CD14-positive monocyte (primary cell): Measurements from ENCODE around the gene AGAP1. TPM values are rescaled to one million over a fixed set of nuclear protein-coding genes. Genes with fewer than 3 reads are reported as not detected.

Experiments used
- DNase-seq, 3 donors: peaks; one replicate each; pipeline ENCODE4 v3.0.0-alpha.2; 2011 to 2022
- H2AFZ ChIP-seq: 2 replicates; pipeline ENCODE4 v1.6.0; 2012; ENCODE audit warnings: mild to moderate bottlenecking, low read depth, low read length, inconsistent platforms; ENCODE audit not compliant: insufficient read depth, poor library complexity, severe bottlenecking
- H3K27ac ChIP-seq, 2 donors: 1 replicate in 1 of 2; 2 replicates in 1 of 2; pipeline ENCODE4 v1.5.1; 2012 to 2013; ENCODE audit warnings: low read length in 2 of 2, control low read depth in 1 of 2, inconsistent platforms in 1 of 2, low read depth in 1 of 2, mild to moderate bottlenecking in 1 of 2
- H3K27me3 ChIP-seq, 2 donors: one replicate each; pipeline versions ENCODE4 v1.6.0 to v1.6.1; 2011 to 2013; ENCODE audit warnings: low read length in 2 of 2; ENCODE audit not compliant: control insufficient read depth in 2 of 2, insufficient read depth in 2 of 2
- H3K36me3 ChIP-seq, 2 donors: replicated peaks in 1 of 2; 1 replicate in 1 of 2; 2 replicates in 1 of 2; pipeline versions ENCODE4 v1.5.1 to v1.6.1; 2012 to 2013; ENCODE audit warnings: low read length in 2 of 2, control low read depth in 1 of 2, inconsistent platforms in 1 of 2, mild to moderate bottlenecking in 1 of 2; ENCODE audit not compliant: insufficient read depth in 2 of 2, control insufficient read depth in 1 of 2
- H3K4me1 ChIP-seq, 2 donors: 1 replicate in 1 of 2; 2 replicates in 1 of 2; pipeline versions ENCODE4 v1.5.1 to v1.6.1; 2012 to 2013; ENCODE audit warnings: low read length in 2 of 2, control low read depth in 1 of 2, inconsistent platforms in 1 of 2, mild to moderate bottlenecking in 1 of 2, moderate library complexity in 1 of 2; ENCODE audit not compliant: insufficient read depth in 2 of 2, control insufficient read depth in 1 of 2
- H3K4me2 ChIP-seq: replicated peaks from 2 replicates; pipeline ENCODE3; 2012; ENCODE audit warnings: low read length, moderate library complexity, mild to moderate bottlenecking; ENCODE audit not compliant: poor library complexity, severe bottlenecking; ENCODE audit errors: extremely low read depth
- H3K4me3 ChIP-seq, 3 experiments: fragments of 200-600 bp in 1 of 3; sonication (generic) in 1 of 3; replicated peaks in 1 of 3; 1 replicate in 2 of 3; 2 replicates in 1 of 3; pipeline ENCODE4 v1.5.1; 2011 to 2013; ENCODE audit warnings: low read length in 3 of 3, mild to moderate bottlenecking in 3 of 3, control low read depth in 2 of 3, low read depth in 2 of 3, inconsistent platforms in 1 of 3, moderate library complexity in 1 of 3
- H3K79me2 ChIP-seq: 2 replicates; pipeline ENCODE4 v1.6.0; 2012; ENCODE audit warnings: mild to moderate bottlenecking, control low read depth, inconsistent platforms, low read length, moderate library complexity; ENCODE audit not compliant: insufficient read depth
- H3K9ac ChIP-seq: 2 replicates; pipeline ENCODE4 v1.6.0; 2017; ENCODE audit warnings: low read length, mild to moderate bottlenecking; ENCODE audit not compliant: insufficient read depth, poor library complexity, severe bottlenecking
- H3K9me3 ChIP-seq, 2 donors: replicated peaks in 1 of 2; 1 replicate in 1 of 2; 2 replicates in 1 of 2; pipeline versions ENCODE4 v1.5.1 to v1.6.1; 2012 to 2013; ENCODE audit warnings: low read length in 2 of 2, control low read depth in 1 of 2; ENCODE audit not compliant: control insufficient read depth in 1 of 2, insufficient read depth in 1 of 2
- H4K20me1 ChIP-seq: 2 replicates; pipeline ENCODE4 v1.6.0; 2012; ENCODE audit warnings: mild to moderate bottlenecking, low read length, control low read depth, moderate library complexity; ENCODE audit not compliant: insufficient read depth
- H3K27ac Mint-ChIP-seq, 7 donors: one replicate each; pipeline ENCODE4 v1.8.0; 2020; ENCODE audit warnings: mild to moderate bottlenecking in 7 of 7, mixed read lengths in 7 of 7, moderate library complexity in 6 of 7, inconsistent platforms in 2 of 7
- H3K27me3 Mint-ChIP-seq, 3 donors: one replicate each; pipeline ENCODE4 v1.8.0; 2021 to 2022; ENCODE audit warnings: low read depth in 3 of 3, mild to moderate bottlenecking in 3 of 3, mixed read lengths in 3 of 3, moderate library complexity in 3 of 3, inconsistent platforms in 1 of 3
- H3K36me3 Mint-ChIP-seq, 2 donors: one replicate each; pipeline ENCODE4 v1.8.0; 2020; ENCODE audit warnings: mixed read lengths in 2 of 2, inconsistent platforms in 1 of 2, mild to moderate bottlenecking in 1 of 2
- H3K4me1 Mint-ChIP-seq: one replicate; pipeline ENCODE4 v1.8.0; 2020; ENCODE audit warnings: mild to moderate bottlenecking, mixed read lengths
- H3K4me3 Mint-ChIP-seq, 2 donors: one replicate each; pipeline ENCODE4 v1.8.0; 2020; ENCODE audit warnings: mild to moderate bottlenecking in 2 of 2, mixed read lengths in 2 of 2, moderate library complexity in 1 of 2
- H3K9me3 Mint-ChIP-seq, 7 donors: one replicate each; pipeline ENCODE4 v1.8.0; 2020 to 2022; ENCODE audit warnings: mixed read lengths in 7 of 7, mild to moderate bottlenecking in 6 of 7, moderate library complexity in 6 of 7, inconsistent platforms in 2 of 7
- CTCF ChIP-seq: fragments of 200-600 bp; IDR thresholded peaks from one replicate; pipeline ENCODE4 v1.8.0; 2022; ENCODE audit warnings: antibody characterized with exemption, mild to moderate bottlenecking
- WGBS: methylation state at CpG from one replicate; pipeline ENCODE4 v1.1.5; 2013; ENCODE audit warnings: missing lambda C conversion rate; ENCODE audit not compliant: insufficient coverage; 5-methylcytosine and 5-hydroxymethylcytosine counted together
- intact Hi-C, 2 donors: fragments of 100-400 bp; cut with micrococcal nuclease; formaldehyde crosslinking; loops; one replicate each; pipeline versions ENCODE4 v1.15.0 to v1.15.1; 2023
- polyA plus RNA-seq, 3 donors: library from polyadenylated mRNA; depleted of rRNA in 1 of 3; unstranded in 2 of 3; stranded (reverse) in 1 of 3; fragments of 300-500 nt in 2 of 3; fragments of >200 nt in 1 of 3; fragmentation: Illumina TruSeq in 2 of 3; gene quantifications; 1 replicate in 2 of 3; 2 replicates in 1 of 3; pipeline ENCODE4 v1.2.3, GENCODE V29; 2012 to 2021

AGAP1 gene
- polyA plus RNA-seq, 3 donors: 0.12 TPM; not detected in 2

GRCh38 chr2:235768606-235769005, 274.8 kb downstream of the AGAP1 start:
- Histone ChIP-seq H3K9me3 (no peaks in the 10 kb centered on the region), H3K4me2 (no peak overlapping the region), H3K4me1 (no peaks in the 10 kb centered on the region), H3K27me3 (no peaks in the 10 kb centered on the region), H3K9ac (no peak overlapping the region), H2AFZ (no peak overlapping the region), H3K79me2 (no peaks in the 10 kb centered on the region), H3K27ac (no peak overlapping the region), H3K36me3 (no peaks in the 10 kb centered on the region), H4K20me1 (no peaks in the 10 kb centered on the region), H3K4me3 (no peak overlapping the region)
- no peak for TF ChIP-seq CTCF
- 100% methylated on average over 9 of the region's 13 CpGs for WGBS
- Mint-ChIP-seq H3K4me1 (no peaks in the 10 kb centered on the region), H3K27ac (no peak overlapping the region), H3K4me3 (no peak overlapping the region), H3K36me3 (no peaks in the 10 kb centered on the region), H3K27me3 (peaks cover 2 to 5% (median 4%) of the 10 kb centered on the region in 3 donors), H3K9me3 (peaks cover 0 to 2% (median 0%) of the 10 kb centered on the region in 7 donors)
- intact Hi-C loops: no loop called here
- no peak for DNase-seq

- WGBS: 90% methylated on average over 6 of the region's 7 CpGs
- Mint-ChIP-seq H3K9me3 (peaks cover 0 to 2% (median 0%) of the 10 kb centered on the region in 7 donors), H3K4me1 (no peaks in the 10 kb centered on the region), H3K27ac (no peak overlapping the region), H3K4me3 (no peak overlapping the region), H3K27me3 (peaks cover 2 to 5% (median 5%) of the 10 kb centered on the region in 3 donors), H3K36me3 (no peaks in the 10 kb centered on the region)
- H3K36me3 ChIP-seq: no peaks in the 10 kb centered on the region
- no peak overlapping the region for H3K27ac ChIP-seq
- no peaks in the 10 kb centered on the region for H3K79me2 ChIP-seq
- no peaks in the 10 kb centered on the region for H3K9me3 ChIP-seq
- H4K20me1 ChIP-seq: no peaks in the 10 kb centered on the region
- intact Hi-C loops: no loop called here
- no peak for TF ChIP-seq CTCF
- H3K4me3 ChIP-seq: no peak overlapping the region
- H3K9ac ChIP-seq: no peak overlapping the region
- no peaks in the 10 kb centered on the region for H3K27me3 ChIP-seq
- H2AFZ ChIP-seq: no peak overlapping the region
- no peak for DNase-seq
- no peak overlapping the region for H3K4me2 ChIP-seq
- no peaks in the 10 kb centered on the region for H3K4me1 ChIP-seq
These were observed 275.2 kb downstream of the AGAP1 start for GRCh38 chr2:235769046-235769445.
